Activated CD4-positive, alpha-beta T cell treated with anti-CD3 and anti-CD28 coated beads for 36 hours (primary cell): ENCODE measurements around the gene TAF4. TPM values are rescaled to one million over a fixed set of nuclear protein-coding genes. Genes with fewer than 3 reads are reported as not detected.
"Not testable (repeated sequence)": the region's sequence is repeated elsewhere in the genome, so short reads cannot be mapped to it uniquely, and the experiment has no call there.

Experiments
- ATAC-seq: fragments of 200-7000 bp; cut with Tn5 transposase; one replicate; pipeline ENCODE4 v1.10.0; 2021; ENCODE audit warnings: mild to moderate bottlenecking, moderate library complexity
- CTCF ChIA-PET: fragments of 350-600 bp; sonication (Branson Sonifier 250); formaldehyde crosslinking; loops from one replicate; lab custom pipeline; 2021; ENCODE audit warnings: antibody characterized with exemption; lab: Charles Lee
- POLR2A ChIA-PET: fragments of 350-600 bp; sonication (Branson Sonifier 250); formaldehyde crosslinking; loops from one replicate; lab custom pipeline; 2021; ENCODE audit warnings: antibody characterized with exemption, inconsistent platforms; lab: Charles Lee
- DNase-seq: peaks from one replicate; pipeline ENCODE4 v3.0.0-alpha.2; 2020
- H3K27ac Mint-ChIP-seq: one replicate; pipeline ENCODE4 v1.8.0; 2021; ENCODE audit warnings: mixed read lengths
- H3K27me3 Mint-ChIP-seq: one replicate; pipeline ENCODE4 v1.8.0; 2021; ENCODE audit warnings: mixed read lengths
- H3K36me3 Mint-ChIP-seq: one replicate; pipeline ENCODE4 v1.8.0; 2021; ENCODE audit warnings: low read depth, mixed read lengths
- H3K4me1 Mint-ChIP-seq: one replicate; pipeline ENCODE4 v1.8.0; 2021; ENCODE audit warnings: mixed read lengths
- H3K4me3 Mint-ChIP-seq: one replicate; pipeline ENCODE4 v1.8.0; 2021; ENCODE audit warnings: mild to moderate bottlenecking, moderate library complexity, mixed read lengths
- H3K9me3 Mint-ChIP-seq: one replicate; pipeline ENCODE4 v1.8.0; 2021; ENCODE audit warnings: low read depth, mixed read lengths
- intact Hi-C, 2 experiments: fragments of 100-400 bp; cut with DNase I in 1 of 2; cut with micrococcal nuclease in 1 of 2; formaldehyde crosslinking; loops; one replicate each; pipeline versions ENCODE4 v1.14.2 to v1.15.1; 2022 to 2024; cut with DNase I, micrococcal nuclease
- total RNA-seq, 2 experiments: library from RNA; stranded (reverse); gene quantifications; one replicate each; pipeline ENCODE4 v1.2.3, GENCODE V29; 2021

The TAF4 gene
- total RNA-seq, 2 experiments from 2014 or later = 15.4 to 27.1 TPM

DNA sequence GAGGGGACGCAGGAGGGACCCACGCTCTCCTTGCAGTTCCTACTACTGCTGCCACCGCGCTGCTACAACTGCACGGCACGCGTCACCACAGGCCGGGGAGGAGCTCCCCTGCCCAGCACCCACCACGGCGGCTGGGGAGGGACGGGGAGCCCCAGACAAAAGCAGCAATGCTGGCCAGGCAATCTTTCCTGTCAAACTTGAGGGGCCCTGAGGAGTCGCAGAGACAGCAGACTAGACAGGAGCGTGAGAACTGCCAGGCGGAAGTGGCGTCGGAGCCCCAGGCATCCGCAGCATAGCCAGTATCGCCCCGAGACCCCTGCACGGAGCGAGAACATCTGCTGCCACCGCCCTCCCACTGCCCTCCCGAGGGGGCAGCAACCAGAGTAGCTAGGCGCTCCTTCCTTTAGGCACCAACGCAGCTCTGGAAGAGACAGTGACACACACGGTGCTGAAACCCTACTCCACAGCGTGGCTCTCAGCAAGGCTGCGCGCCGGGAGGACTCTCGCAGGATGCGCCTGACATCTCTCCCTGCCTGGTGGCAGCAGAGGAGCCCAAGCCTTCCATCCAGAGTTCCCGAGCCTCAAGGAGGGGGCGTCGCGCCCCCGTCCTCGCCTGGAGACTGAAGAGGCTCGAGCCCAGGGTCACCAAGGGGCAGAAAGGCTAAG lies 2.2 kb downstream of the TAF4 start:
- no peak overlapping the region for H3K27ac Mint-ChIP-seq
- POLR2A ChIA-PET = no interaction called here
- H3K9me3 Mint-ChIP-seq = no peaks in the 10 kb centered on the region
- peak overlapping the region; percentile 74 for H3K4me3 Mint-ChIP-seq
- H3K4me1 Mint-ChIP-seq = peaks cover 69% of the 10 kb centered on the region
- ATAC-seq (no peak), DNase-seq (peak; percentile 24)
- H3K27me3 Mint-ChIP-seq = no peaks in the 10 kb centered on the region
- intact Hi-C loops = loop anchor here (5.0 to 10.0 kb wide), 2 partner anchors 36 to 731 kb away; partner anchors contain the start of gene MRGBP (in 1 of the 2)
- CTCF ChIA-PET = no interaction called here
- H3K36me3 Mint-ChIP-seq = peaks cover 8% of the 10 kb centered on the region

DNA sequence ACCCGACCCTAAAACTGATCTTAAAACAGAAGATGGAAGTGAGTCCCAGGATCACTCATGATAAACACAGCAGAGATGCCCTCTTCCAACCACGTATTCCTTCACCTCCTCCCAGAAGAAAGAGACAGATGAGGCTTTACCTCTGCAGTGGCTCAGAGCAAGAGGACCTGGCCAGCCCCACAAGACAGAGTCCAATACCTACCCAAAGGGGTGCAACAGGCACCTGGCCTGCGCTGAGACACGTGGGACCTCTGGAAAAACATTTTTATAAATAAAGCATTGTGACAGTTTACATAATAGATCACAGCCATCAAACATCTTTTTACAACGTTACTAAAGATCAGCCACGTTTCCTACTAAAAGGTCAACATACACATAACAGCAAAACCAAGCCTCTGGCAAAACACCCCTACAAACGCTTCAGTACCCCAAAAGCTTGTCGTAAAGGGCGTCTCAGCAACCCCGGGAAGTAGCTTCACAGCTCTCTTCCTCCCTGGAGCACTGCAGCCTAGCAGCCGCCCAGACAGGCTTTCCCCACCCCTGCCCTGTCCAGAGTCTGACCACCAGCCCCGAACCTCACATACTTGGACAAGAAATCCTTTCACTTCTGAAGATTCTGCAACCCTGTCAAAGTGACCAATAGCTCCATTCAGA lies 2.9 kb downstream of the TAF4 start:
- H3K36me3 Mint-ChIP-seq = peaks cover 8% of the 10 kb centered on the region
- intact Hi-C loops = loop anchor here (5.0 to 10.0 kb wide), 2 partner anchors 35 to 732 kb away; partner anchors contain the start of gene MRGBP (in 1 of the 2)
- ATAC-seq (no peak), DNase-seq (no peak)
- H3K27me3 Mint-ChIP-seq = no peaks in the 10 kb centered on the region
- no peaks in the 10 kb centered on the region for H3K9me3 Mint-ChIP-seq
- H3K27ac Mint-ChIP-seq = no peak overlapping the region
- H3K4me1 Mint-ChIP-seq = peaks cover 64% of the 10 kb centered on the region
- H3K4me3 Mint-ChIP-seq = peak overlapping the region; percentile 74
- ChIA-PET CTCF (interaction anchor here (1.1 kb wide), 1 partner anchor 22 kb away, joined by 4 read pairs; no protein-coding TSS in a partner anchor), POLR2A (no interaction called here)

DNA sequence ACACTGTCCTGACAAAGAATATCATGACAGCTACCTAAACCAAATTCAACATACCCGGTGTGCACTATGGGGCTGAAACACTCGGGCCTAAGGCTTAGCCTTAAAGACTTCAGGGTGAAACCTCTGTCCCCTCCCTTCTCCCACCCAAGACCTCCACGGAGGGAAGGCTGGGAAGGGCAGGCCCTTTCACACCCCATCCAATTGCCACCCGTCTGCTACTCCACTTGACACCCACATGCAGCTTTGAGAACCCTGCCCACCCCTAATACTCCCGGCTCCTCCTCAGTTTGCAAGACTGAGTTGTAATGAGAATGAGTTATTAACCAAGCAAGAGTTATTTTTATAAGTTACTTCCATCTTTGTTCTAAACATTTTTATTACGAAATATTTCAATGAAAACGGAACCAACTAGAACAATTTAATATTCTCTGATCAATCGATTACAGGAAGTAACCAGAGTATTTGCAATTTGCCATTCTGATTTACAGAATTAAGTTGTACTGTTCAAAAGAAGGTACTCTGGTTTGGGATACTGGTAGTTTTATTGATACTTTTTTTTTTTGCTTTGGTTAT lies 3.7 kb downstream of the TAF4 start:
- POLR2A ChIA-PET = no interaction called here
- DNase-seq (no peak), ATAC-seq (no peak)
- no peak overlapping the region for H3K4me3 Mint-ChIP-seq
- intact Hi-C loops = loop anchor here (5.0 to 10.0 kb wide), 2 partner anchors 35 to 733 kb away; partner anchors contain the start of gene MRGBP (in 1 of the 2)
- H3K27me3 Mint-ChIP-seq = no peaks in the 10 kb centered on the region
- H3K36me3 Mint-ChIP-seq = peaks cover 8% of the 10 kb centered on the region
- no peak overlapping the region for H3K27ac Mint-ChIP-seq
- CTCF ChIA-PET = interaction anchor here (1.1 kb wide), 1 partner anchor 21 kb away, joined by 4 read pairs; no protein-coding TSS in a partner anchor
- no peaks in the 10 kb centered on the region for H3K9me3 Mint-ChIP-seq
- peaks cover 58% of the 10 kb centered on the region for H3K4me1 Mint-ChIP-seq

DNA sequence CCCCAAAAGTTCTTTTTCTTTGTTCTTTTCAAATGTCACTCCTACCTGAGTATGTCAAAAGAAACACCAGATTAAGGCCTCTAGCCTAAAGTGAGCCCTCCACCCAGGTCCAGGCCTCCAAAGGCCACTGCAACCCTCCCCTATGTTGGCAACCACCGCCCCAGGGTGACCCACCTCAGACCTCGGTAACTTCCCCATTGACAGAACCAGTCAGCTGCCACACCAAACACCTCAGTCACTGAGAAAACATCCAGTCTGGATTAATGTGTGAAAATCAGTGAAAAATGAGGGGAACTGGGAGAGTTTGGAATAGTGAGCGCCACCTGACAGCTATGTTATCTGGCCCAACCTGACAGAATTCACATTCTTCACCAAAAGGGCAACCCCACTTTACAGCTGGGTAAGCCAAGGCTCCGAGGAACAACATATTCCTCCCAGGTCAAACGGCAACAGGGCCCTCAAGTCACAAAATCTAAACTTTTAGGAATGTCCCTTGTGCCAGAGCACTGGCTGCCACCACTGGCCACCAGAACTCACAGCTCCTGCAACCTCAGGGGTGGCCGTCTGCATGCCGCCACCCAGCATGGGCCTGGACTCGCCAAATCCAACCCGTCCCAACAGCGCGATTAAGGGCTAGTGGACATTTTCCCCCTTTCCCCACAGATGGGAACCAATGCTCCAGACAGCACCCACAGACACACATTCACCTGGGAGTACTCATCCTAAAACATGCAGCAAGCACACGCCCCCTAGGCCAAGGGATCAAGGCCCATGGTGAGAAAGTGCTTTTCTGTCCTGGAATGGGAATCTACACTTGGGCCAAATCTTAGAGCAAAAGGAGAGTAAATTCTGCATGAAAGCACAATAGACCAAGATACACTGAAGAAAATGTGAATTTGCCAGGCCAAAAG lies 4.8 kb downstream of the TAF4 start:
- no peak overlapping the region for H3K4me3 Mint-ChIP-seq
- CTCF ChIA-PET = interaction anchor here (1.0 kb wide), 1 partner anchor 75 kb away, joined by 3 read pairs; no protein-coding TSS in a partner anchor

DNA sequence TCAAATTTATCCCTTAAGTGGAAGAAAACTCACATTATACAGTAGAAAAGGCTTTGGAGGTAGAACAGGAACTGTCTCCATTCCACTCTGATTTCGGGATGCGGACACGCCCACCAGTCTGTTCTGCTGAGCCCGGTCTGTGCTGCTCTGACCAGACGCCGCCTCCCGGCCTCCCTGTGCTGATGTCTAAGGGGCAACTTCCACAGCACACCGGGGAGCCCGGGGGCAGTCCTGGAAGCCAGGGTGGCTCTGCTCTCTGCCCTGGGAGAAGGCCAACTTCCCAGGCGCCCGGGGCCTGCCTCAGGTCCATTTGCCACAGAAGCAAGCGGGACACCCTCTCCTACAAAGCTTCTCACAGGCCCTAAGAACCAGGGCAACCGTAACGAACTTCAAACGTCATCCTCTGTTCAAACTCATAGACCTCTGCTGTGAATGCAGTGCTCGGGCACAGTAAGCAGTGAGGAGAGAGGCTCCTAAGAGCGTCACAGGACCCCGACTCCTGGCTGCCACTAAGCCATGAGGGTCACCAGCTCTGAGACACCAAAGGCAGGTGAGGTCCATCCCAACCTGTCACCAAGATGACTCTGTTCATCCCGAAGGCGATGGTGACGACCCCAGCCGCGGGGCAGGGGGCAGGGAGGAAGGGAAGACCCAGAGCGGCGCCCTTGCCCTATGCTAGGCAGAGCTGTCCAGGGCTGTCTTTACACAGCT lies 5.6 kb downstream of the TAF4 start:
- peaks cover 8% of the 10 kb centered on the region for H3K36me3 Mint-ChIP-seq
- POLR2A ChIA-PET = no interaction called here
- no peaks in the 10 kb centered on the region for H3K27me3 Mint-ChIP-seq
- DNase-seq = no peak
- no peaks in the 10 kb centered on the region for H3K9me3 Mint-ChIP-seq
- peaks cover 59% of the 10 kb centered on the region for H3K4me1 Mint-ChIP-seq
- H3K4me3 Mint-ChIP-seq = no peak overlapping the region
- intact Hi-C loops = loop anchor here (5.0 to 10.0 kb wide), 2 partner anchors 33 to 735 kb away; partner anchors contain the start of gene MRGBP (in 1 of the 2)
- no peak overlapping the region for H3K27ac Mint-ChIP-seq
- CTCF ChIA-PET = interaction anchor here (0.6 to 1.7 kb wide), 5 partner anchors 49 to 147 kb away, joined by 3 to 5 read pairs (median 3); no protein-coding TSS in a partner anchor
- no peak for ATAC-seq

More for the DNA sequence above, 4.8 kb downstream of the TAF4 start:
- intact Hi-C loops = loop anchor here (5.0 to 10.0 kb wide), 2 partner anchors 34 to 734 kb away; partner anchors contain the start of gene MRGBP (in 1 of the 2)
- Mint-ChIP-seq H3K27me3 (no peaks in the 10 kb centered on the region), H3K9me3 (no peaks in the 10 kb centered on the region), H3K4me1 (peaks cover 57% of the 10 kb centered on the region), H3K36me3 (peaks cover 8% of the 10 kb centered on the region), H3K27ac (no peak overlapping the region)
- DNase-seq = no peak
- POLR2A ChIA-PET = no interaction called here
- ATAC-seq = no peak

DNA sequence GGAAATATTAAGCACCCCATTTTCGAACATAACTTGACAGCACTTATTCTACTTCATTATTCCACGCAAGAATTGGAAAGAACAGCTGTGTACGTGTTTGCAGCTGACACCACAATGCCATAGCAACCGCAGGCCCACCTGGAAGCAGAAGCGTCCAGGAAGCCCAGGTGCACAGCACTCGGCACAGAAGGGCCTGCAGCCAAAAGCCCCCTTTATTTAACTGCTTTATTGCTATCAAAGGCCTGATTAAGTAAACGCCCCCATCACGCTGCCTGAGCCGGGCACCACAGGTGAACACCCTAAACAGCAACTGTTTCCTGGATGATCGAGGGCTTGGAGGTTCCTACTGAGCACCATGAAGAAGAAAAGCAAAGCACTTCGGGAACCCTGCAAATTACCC lies 6.3 kb downstream of the TAF4 start:
- intact Hi-C loops = no loop called here
- Mint-ChIP-seq H3K27me3 (no peaks in the 10 kb centered on the region), H3K27ac (no peak overlapping the region), H3K36me3 (peaks cover 8% of the 10 kb centered on the region), H3K4me1 (peaks cover 59% of the 10 kb centered on the region), H3K4me3 (no peak overlapping the region), H3K9me3 (no peaks in the 10 kb centered on the region)
- DNase-seq (no peak), ATAC-seq (no peak)
- ChIA-PET POLR2A (no interaction called here), CTCF (interaction anchor here (0.6 to 1.7 kb wide), 4 partner anchors 48 to 146 kb away, joined by 3 to 5 read pairs (median 4); no protein-coding TSS in a partner anchor)

DNA sequence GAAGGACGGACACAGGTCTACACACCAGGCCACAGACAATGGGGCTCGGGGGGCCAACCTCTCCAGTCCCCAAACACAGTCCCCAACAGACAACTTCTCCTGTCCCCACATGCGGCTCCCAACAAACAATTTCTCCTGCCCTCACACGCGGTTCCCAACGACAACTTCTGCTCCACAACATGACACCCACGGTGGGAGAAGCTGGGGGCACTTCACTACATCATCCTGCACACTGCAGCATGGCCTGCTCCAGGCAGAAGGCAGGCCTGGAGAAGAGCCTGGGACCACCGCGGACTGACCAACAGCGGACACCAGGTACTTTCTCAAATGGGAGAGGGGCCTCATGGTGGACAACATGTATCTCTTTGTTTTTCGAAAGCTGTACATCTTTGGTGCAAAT lies 6.7 kb downstream of the TAF4 start:
- Mint-ChIP-seq H3K27me3 (no peaks in the 10 kb centered on the region), H3K36me3 (peaks cover 8% of the 10 kb centered on the region), H3K4me1 (peaks cover 57% of the 10 kb centered on the region), H3K9me3 (no peaks in the 10 kb centered on the region), H3K27ac (no peak overlapping the region), H3K4me3 (no peak overlapping the region)
- CTCF ChIA-PET = interaction anchor here (1.4 to 1.7 kb wide), 2 partner anchors 48 to 68 kb away, joined by 4 to 5 read pairs; no protein-coding TSS in a partner anchor
- POLR2A ChIA-PET = no interaction called here
- DNase-seq = no peak
- intact Hi-C loops = no loop called here
- no peak for ATAC-seq

DNA sequence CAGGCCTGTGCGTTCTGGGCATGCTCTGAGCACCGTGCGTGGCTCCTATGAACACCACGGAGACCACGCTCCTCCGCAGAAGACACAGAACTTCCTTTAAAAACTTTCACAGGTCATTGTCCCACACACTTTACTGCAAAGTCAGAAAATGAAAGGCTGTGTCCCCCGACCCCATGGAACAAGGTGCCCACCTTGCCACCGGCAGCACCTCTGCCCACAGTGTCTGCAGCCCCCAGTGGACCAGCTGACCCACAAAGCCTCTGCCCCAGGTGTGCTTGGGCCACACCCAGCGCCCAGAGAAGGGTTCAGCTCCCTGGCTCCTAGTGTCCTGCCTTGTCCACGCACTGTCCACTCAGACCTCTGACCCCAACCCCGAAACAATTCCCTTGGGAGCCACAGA lies 8.7 kb downstream of the TAF4 start:
- H3K9me3 Mint-ChIP-seq = no peaks in the 10 kb centered on the region
- CTCF ChIA-PET = no interaction called here
- peaks cover 46% of the 10 kb centered on the region for H3K4me1 Mint-ChIP-seq

DNA sequence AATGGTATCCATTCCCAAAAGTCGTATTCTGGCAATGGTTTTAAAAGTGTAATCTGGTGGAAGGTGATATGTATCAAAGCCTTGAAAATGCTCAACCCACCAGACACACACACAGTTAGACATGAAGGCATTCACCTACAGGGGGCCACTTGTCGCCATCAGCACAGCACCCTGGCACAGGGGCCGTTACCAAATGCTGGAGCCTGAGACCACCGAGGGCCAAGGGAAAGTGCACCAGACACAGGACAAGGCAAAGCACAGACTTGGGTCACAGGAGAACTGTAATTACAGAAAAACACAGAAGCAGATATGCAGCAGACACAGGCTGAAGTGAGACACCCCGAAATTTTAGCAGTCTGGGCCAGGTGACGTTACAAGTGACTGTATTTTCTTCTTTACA lies 9.3 kb downstream of the TAF4 start:
- intact Hi-C loops = no loop called here
- no peaks in the 10 kb centered on the region for H3K9me3 Mint-ChIP-seq
- H3K4me1 Mint-ChIP-seq = peaks cover 44% of the 10 kb centered on the region
- H3K27me3 Mint-ChIP-seq = no peaks in the 10 kb centered on the region
- no peak overlapping the region for H3K27ac Mint-ChIP-seq
- ATAC-seq (no peak), DNase-seq (no peak)
- peaks cover 2% of the 10 kb centered on the region for H3K36me3 Mint-ChIP-seq
- H3K4me3 Mint-ChIP-seq = no peak overlapping the region
- POLR2A ChIA-PET = no interaction called here
- CTCF ChIA-PET = no interaction called here

More for the DNA sequence above, 8.7 kb downstream of the TAF4 start:
- POLR2A ChIA-PET = no interaction called here
- ATAC-seq (no peak), DNase-seq (no peak)
- no peak overlapping the region for H3K27ac Mint-ChIP-seq
- peaks cover 2% of the 10 kb centered on the region for H3K36me3 Mint-ChIP-seq
- no peak overlapping the region for H3K4me3 Mint-ChIP-seq
- intact Hi-C loops = no loop called here
- H3K27me3 Mint-ChIP-seq = no peaks in the 10 kb centered on the region

DNA sequence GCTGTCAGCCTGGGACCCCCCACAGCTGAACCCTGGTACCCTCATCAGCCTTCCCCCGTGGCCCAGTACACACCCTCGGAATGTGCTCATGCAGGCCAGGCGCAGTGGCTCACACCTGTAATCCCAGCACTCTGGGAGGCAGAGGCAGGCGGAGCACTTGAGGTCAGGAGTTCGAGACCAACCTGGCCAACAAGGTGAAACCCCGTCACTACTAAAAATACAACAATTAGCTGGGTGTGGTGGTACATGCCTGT lies 9.9 kb downstream of the TAF4 start:
- H3K36me3 Mint-ChIP-seq, H3K27me3 Mint-ChIP-seq, POLR2A ChIA-PET, CTCF ChIA-PET, intact Hi-C loops, ATAC-seq, H3K27ac Mint-ChIP-seq, H3K4me3 Mint-ChIP-seq, DNase-seq, H3K9me3 Mint-ChIP-seq: not testable (repeated sequence)
- peaks cover 40% of the 10 kb centered on the region for H3K4me1 Mint-ChIP-seq
